SU-DHL-6 (cell line): ENCODE data around the gene WNK1.

Experiments
- CTCF ChIP-seq: fragments of 200-600 bp; sonication (generic); IDR thresholded peaks from one replicate; pipeline ENCODE4 v1.5.1; 2017; ENCODE audit warnings: antibody characterized with exemption, mild to moderate bottlenecking, low read length, moderate library complexity; ENCODE audit not compliant: insufficient read depth, poor library complexity, severe bottlenecking
- EZH2phosphoT487 ChIP-seq: fragments of 200-600 bp; sonication (generic), shearing (Covaris generic); conservative IDR thresholded peaks from 2 replicates; pipeline ENCODE4 v1.6.1; 2018; ENCODE audit warnings: mild to moderate bottlenecking, antibody characterized with exemption, low read length, moderate library complexity, mixed read lengths

- TF ChIP-seq CTCF (no peak), EZH2phosphoT487 (no peak)
These were observed 115.5 kb downstream of the WNK1 start for GRCh38 chr12:867905-868304.
